SHP77 (cell line): ENCODE data around the gene VAMP2.
A peak's percentile ranks its signal among the peaks of the same experiment; 100 is the strongest.

ENCODE experiments used
- DNase-seq, 2 experiments: peaks; one replicate each; lab custom pipeline; 2025; lab: John Stamatoyannopoulos, UW

VAMP2 gene

GRCh38 chr17:8122924-8123694 is 39.6 kb downstream of the VAMP2 start:
- no peak for DNase-seq

DNA sequence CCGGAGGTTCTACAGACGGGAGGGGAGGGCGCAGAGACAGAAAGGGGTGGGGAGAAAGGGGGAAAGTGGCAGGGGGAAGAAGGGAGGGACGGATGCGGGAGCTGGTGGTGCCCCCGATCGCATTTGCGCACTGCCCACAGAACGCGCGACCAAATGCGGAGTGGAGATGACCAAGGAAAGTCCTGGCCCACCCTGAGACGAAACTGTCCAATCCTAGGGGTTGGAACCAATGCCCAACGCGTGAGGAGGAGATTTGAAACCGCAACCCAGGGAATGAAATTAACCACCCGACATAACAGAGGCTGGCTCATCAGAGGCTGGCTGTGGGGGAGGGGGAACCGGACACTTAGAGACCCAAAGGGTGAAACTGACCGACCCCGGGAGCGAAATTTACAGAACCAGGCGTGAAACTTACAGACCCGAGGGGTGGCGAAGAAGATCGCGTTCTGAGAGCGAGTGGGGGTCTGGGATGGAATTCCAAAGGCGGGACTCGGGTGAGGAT is 40.3 kb downstream of the VAMP2 start:
- no peak for DNase-seq

GRCh38 chr17:8121681-8122421 is 40.9 kb downstream of the VAMP2 start:
- peak; percentile 55 to 84 for DNase-seq

- no peak for DNase-seq
Observed at GRCh38 chr17:8121407-8121680, 41.4 kb downstream of the VAMP2 start.

GRCh38 chr17:8120520-8121406 is 42.0 kb downstream of the VAMP2 start:
- DNase-seq: peak; percentile 75 to 85

DNA sequence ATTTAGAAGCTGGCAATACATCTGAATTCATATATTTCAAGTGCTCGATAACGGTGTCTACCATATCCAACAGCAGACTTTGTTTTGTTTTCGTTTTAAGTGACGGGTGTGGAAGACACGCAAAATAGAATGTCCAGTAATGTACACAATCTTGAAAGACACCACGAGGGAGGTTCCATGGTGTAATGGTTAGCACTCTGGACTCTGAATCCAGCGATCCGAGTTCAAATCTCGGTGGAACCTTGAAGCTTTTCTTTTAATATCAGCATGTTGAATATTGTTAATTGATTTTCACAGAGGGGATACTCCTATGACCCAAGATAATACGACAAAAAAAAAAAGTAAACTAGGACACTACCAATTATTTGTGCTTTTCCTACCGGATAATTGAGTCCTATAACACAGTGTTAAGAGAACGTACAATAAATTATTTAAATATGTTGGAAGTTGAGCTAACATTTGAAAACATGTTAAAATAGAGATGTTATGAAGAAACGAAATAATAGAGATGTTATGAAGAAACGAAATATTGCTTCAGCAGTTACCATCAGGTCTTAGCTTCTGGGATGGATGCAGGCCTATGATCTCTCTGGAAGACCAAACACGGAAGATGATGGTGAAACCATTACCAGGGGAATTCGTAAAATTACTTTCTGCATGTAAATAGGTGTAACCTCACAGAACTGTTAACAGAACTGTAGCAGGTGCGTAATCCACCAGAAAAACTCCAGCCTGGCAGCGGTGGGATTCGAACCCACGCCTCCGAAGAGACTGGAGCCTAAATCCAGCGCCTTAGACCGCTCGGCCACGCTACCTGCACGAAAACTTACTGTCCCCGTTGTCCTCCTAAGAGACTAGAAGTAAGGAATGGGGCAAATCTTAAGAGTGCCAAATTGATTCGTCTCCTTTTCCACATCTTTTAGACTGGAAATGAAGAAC is 42.9 kb downstream of the VAMP2 start:
- DNase-seq: peak; percentile 85 to 95

- peak; percentile 89 to 95 for DNase-seq
Observed at GRCh38 chr17:8118769-8119580, 43.8 kb downstream of the VAMP2 start.

GRCh38 chr17:8117980-8118768 is 44.6 kb downstream of the VAMP2 start, which contains the start of gene ALOXE3:
Gene ALOXE3 (minus strand): TSS chr17:8118514. CDS start chr17:8117990, 524 bp downstream.
- peak in 1 of 2 experiments; percentile 55 for DNase-seq

DNA sequence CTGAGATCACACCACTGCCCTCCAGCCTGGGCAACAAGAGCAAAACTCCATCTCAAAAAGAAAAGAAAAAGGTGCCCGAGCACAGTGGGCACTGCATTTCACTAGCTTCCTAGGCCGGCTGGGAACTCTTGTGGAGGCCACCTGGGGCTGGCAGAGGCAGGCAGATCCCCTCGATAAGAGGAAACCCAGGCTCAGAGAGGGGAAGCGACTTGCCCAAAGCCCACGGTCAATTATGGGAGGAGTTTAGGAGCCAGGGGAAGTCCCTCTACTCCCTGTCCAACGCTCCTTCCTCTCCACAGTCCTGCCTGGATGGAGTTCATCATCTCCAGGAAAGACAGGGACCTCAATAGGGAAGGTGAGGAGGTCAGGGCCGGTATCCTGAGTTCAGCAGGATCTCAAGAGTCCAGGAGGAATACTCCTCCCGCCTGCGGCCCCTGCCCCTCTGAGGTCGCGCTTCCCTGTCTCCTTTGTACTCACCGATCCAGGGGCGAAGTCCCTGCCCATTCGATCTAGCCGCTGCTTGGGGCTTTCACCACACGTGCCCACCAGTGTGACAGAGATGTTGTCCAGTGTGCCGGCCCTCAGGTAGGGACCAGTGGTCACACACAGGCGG is 45.3 kb downstream of the VAMP2 start:
- DNase-seq: peak in 1 of 2 experiments; percentile 31

GRCh38 chr17:8116776-8117175 is 46.0 kb downstream of the VAMP2 start:
- no peak for DNase-seq

GRCh38 chr17:8110907-8111306 is 51.8 kb downstream of the VAMP2 start:
- no peak for DNase-seq

GRCh38 chr17:8110456-8110804 is 52.3 kb downstream of the VAMP2 start:
- DNase-seq: no peak

DNA sequence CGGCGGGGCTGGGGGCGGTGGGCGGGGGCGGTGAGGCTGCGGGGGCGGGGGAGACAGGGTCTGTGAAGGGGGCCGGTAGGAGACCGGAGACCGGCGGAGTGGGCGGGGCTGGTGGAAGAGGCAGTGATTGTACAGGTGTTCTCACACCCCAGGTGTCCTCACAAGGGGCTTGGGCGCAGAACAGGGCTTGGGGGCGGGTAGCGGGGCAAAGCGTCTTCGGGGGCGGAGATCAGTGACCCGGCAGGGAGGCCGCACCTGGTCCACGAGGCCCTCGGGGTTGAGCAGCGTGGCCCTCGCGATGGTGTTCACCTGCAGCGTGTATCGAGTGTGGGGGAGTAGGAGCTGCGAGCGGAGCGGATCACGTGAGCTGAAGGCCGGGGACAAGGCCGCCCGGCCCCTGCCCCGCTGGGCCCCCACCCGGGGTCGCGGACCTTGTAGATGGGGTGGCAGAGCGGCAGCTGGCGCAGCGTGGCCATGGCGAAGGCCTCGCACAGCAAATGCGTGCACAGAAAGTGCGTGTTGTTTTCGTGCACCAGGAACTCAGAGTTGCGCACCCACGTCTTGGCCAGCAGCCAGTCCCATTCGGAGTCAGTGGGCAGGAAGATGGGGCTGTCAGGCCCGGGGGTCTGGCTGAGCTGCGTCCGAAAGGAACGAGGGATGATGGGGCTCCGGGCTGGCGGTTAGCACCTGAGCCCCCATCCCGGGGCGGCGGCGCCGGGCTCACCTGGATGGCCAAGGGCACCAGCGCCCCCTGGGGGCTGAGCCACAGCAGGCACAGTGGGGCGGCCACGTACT is 52.9 kb downstream of the VAMP2 start:
- peak; percentile 61 to 67 for DNase-seq
